Peyer's patch (tissue), 4 donors: ENCODE data around the gene OR10T2.

Experiments used
- POLR2A ChIP-seq, 2 donors: fragments of 450-650 bp; IDR thresholded peaks; one replicate each; pipeline ENCODE4 v1.5.1; 2017; ENCODE audit warnings: antibody characterized with exemption in 2 of 2, mild to moderate bottlenecking in 2 of 2, moderate library complexity in 2 of 2
- TF ChIP-seq, protein P1 (sequence below), 6 experiments: fragments of 450-650 bp in 4 of 6; fragments of 200-600 bp in 2 of 6; sonication (generic) in 1 of 6; IDR thresholded peaks; one replicate each; pipeline ENCODE4 v1.5.1; 2017 to 2019; ENCODE audit warnings: antibody characterized with exemption in 6 of 6, mild to moderate bottlenecking in 3 of 6, moderate library complexity in 1 of 6

DNA sequence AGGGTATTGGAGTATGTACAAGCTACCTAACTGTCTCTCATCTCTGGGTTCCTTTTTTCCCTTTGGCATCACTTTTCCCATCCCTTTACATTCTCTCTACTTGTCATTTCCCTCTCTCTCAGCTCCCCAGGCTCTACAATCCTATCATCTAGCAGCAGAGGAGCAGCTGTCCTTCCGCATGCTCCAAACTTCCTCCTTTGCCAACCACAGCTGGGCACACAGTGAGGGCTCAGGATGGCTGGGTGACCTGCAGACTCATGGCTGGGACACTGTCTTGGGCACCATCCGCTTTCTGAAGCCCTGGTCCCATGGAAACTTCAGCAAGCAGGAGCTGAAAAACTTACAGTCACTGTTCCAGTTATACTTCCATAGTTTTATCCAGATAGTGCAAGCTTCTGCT, 45.0 kb downstream of the OR10T2 start:
- TF ChIP-seq, protein P1, sequence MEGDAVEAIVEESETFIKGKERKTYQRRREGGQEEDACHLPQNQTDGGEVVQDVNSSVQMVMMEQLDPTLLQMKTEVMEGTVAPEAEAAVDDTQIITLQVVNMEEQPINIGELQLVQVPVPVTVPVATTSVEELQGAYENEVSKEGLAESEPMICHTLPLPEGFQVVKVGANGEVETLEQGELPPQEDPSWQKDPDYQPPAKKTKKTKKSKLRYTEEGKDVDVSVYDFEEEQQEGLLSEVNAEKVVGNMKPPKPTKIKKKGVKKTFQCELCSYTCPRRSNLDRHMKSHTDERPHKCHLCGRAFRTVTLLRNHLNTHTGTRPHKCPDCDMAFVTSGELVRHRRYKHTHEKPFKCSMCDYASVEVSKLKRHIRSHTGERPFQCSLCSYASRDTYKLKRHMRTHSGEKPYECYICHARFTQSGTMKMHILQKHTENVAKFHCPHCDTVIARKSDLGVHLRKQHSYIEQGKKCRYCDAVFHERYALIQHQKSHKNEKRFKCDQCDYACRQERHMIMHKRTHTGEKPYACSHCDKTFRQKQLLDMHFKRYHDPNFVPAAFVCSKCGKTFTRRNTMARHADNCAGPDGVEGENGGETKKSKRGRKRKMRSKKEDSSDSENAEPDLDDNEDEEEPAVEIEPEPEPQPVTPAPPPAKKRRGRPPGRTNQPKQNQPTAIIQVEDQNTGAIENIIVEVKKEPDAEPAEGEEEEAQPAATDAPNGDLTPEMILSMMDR (IDR thresholded peaks at IDR 0.05), result no peak
- no peak for TF ChIP-seq POLR2A (IDR thresholded peaks at IDR 0.05)
